ENCODE measurements around the gene FRAS1.

The FRAS1 gene

GRCh38 chr4:78363031-78363570 is 306.0 kb downstream of the FRAS1 start:
- H3K9me3 ChIP-seq, result no peaks in the 10 kb centered on the region
- TF ChIP-seq Cebpa-rat (IDR thresholded peaks at IDR 0.05), result no peak

GRCh38 chr4:78369679-78370078 is 312.6 kb downstream of the FRAS1 start:
- Histone ChIP-seq H3K9me3 (no peaks in the 10 kb centered on the region), H3K9ac (no peak overlapping the region), H3K27ac (no peak overlapping the region), H3K4me2 (no peak overlapping the region), H3K4me1 (no peaks in the 10 kb centered on the region), H3K36me3 (no peaks in the 10 kb centered on the region), H3K4me3 (no peak overlapping the region), H4K20me1 (no peaks in the 10 kb centered on the region), H3K27me3 (no peaks in the 10 kb centered on the region)
- TF ChIP-seq Cebpa-rat (IDR thresholded peaks at IDR 0.05), result no peak

More at GRCh38 chr4:78363031-78363570, 306.0 kb downstream of the FRAS1 start:
- no peak overlapping the region for H3K27ac ChIP-seq
- H4K20me1 ChIP-seq, result no peaks in the 10 kb centered on the region
- no peaks in the 10 kb centered on the region for H3K36me3 ChIP-seq
- H3K4me1 ChIP-seq, result no peaks in the 10 kb centered on the region
- no peak overlapping the region for H3K4me2 ChIP-seq
- H3K27me3 ChIP-seq, result no peaks in the 10 kb centered on the region
- H3K4me3 ChIP-seq, result no peak overlapping the region
- no peak overlapping the region for H3K9ac ChIP-seq

- H3K4me2 ChIP-seq, result no peak overlapping the region
- TF ChIP-seq Cebpa-rat (IDR thresholded peaks at IDR 0.05), result no peak
- H3K9ac ChIP-seq, result no peak overlapping the region
- no peaks in the 10 kb centered on the region for H4K20me1 ChIP-seq
- H3K27me3 ChIP-seq, result no peaks in the 10 kb centered on the region
- H3K9me3 ChIP-seq, result no peaks in the 10 kb centered on the region
- H3K27ac ChIP-seq, result no peak overlapping the region
- H3K4me3 ChIP-seq, result no peak overlapping the region
- H3K4me1 ChIP-seq, result no peaks in the 10 kb centered on the region
- H3K36me3 ChIP-seq, result no peaks in the 10 kb centered on the region
Observed at GRCh38 chr4:78370631-78371372, 313.7 kb downstream of the FRAS1 start.

GRCh38 chr4:78372355-78372988 is 315.3 kb downstream of the FRAS1 start:
- Histone ChIP-seq H3K36me3 (no peaks in the 10 kb centered on the region), H4K20me1 (no peaks in the 10 kb centered on the region), H3K27me3 (no peaks in the 10 kb centered on the region), H3K9me3 (no peaks in the 10 kb centered on the region), H3K4me1 (no peaks in the 10 kb centered on the region), H3K9ac (no peak overlapping the region), H3K4me3 (no peak overlapping the region), H3K27ac (no peak overlapping the region), H3K4me2 (no peak overlapping the region)
- no peak for TF ChIP-seq Cebpa-rat (IDR thresholded peaks at IDR 0.05)

- Histone ChIP-seq H3K9me3 (no peaks in the 10 kb centered on the region), H3K27me3 (no peaks in the 10 kb centered on the region), H3K9ac (no peak overlapping the region), H3K4me3 (no peak overlapping the region), H4K20me1 (no peaks in the 10 kb centered on the region), H3K4me1 (no peaks in the 10 kb centered on the region), H3K4me2 (no peak overlapping the region), H3K27ac (no peak overlapping the region), H3K36me3 (no peaks in the 10 kb centered on the region)
- no peak for TF ChIP-seq Cebpa-rat (IDR thresholded peaks at IDR 0.05)
Observed at GRCh38 chr4:78377555-78377954, 320.4 kb downstream of the FRAS1 start.

- H4K20me1 ChIP-seq, result no peaks in the 10 kb centered on the region
- H3K27me3 ChIP-seq, result no peaks in the 10 kb centered on the region
- no peak overlapping the region for H3K27ac ChIP-seq
- H3K9me3 ChIP-seq, result no peaks in the 10 kb centered on the region
- TF ChIP-seq Cebpa-rat (IDR thresholded peaks at IDR 0.05), result no peak
- no peak overlapping the region for H3K4me2 ChIP-seq
- no peaks in the 10 kb centered on the region for H3K4me1 ChIP-seq
- no peak overlapping the region for H3K9ac ChIP-seq
- H3K4me3 ChIP-seq, result no peak overlapping the region
- no peaks in the 10 kb centered on the region for H3K36me3 ChIP-seq
Observed at GRCh38 chr4:78379040-78379439, 321.9 kb downstream of the FRAS1 start.

- no peaks in the 10 kb centered on the region for H3K9me3 ChIP-seq
- no peaks in the 10 kb centered on the region for H3K27me3 ChIP-seq
- H3K4me2 ChIP-seq, result no peak overlapping the region
- no peaks in the 10 kb centered on the region for H3K4me1 ChIP-seq
- H3K36me3 ChIP-seq, result no peaks in the 10 kb centered on the region
- H4K20me1 ChIP-seq, result no peaks in the 10 kb centered on the region
- H3K4me3 ChIP-seq, result no peak overlapping the region
- TF ChIP-seq Cebpa-rat (IDR thresholded peaks at IDR 0.05), result no peak
- no peak overlapping the region for H3K9ac ChIP-seq
- no peak overlapping the region for H3K27ac ChIP-seq
Observed at GRCh38 chr4:78379991-78380729, 323.0 kb downstream of the FRAS1 start.

GRCh38 chr4:78386679-78387078 is 329.6 kb downstream of the FRAS1 start:
- Histone ChIP-seq H3K27me3 (no peaks in the 10 kb centered on the region), H3K4me1 (no peaks in the 10 kb centered on the region), H3K9ac (no peak overlapping the region), H3K4me2 (no peak overlapping the region), H3K4me3 (no peak overlapping the region), H3K27ac (no peak overlapping the region), H3K9me3 (no peaks in the 10 kb centered on the region), H3K36me3 (no peaks in the 10 kb centered on the region), H4K20me1 (no peaks in the 10 kb centered on the region)
- TF ChIP-seq Cebpa-rat (IDR thresholded peaks at IDR 0.05), result no peak

- no peaks in the 10 kb centered on the region for H3K27me3 ChIP-seq
- no peak for TF ChIP-seq Cebpa-rat (IDR thresholded peaks at IDR 0.05)
- H4K20me1 ChIP-seq, result no peaks in the 10 kb centered on the region
Observed at GRCh38 chr4:78395642-78396041, 338.5 kb downstream of the FRAS1 start.

More at GRCh38 chr4:78395642-78396041, 338.5 kb downstream of the FRAS1 start:
- Histone ChIP-seq H3K36me3 (no peaks in the 10 kb centered on the region), H3K4me1 (no peaks in the 10 kb centered on the region), H3K4me2 (no peak overlapping the region), H3K4me3 (no peak overlapping the region), H3K9me3 (peaks cover 23% of the 10 kb centered on the region), H3K9ac (no peak overlapping the region), H3K27ac (no peak overlapping the region)

Data from BLaER1 (cell line).